Measurements from ENCODE around the gene RAB3D. TPM values are rescaled to one million over a fixed set of nuclear protein-coding genes. Genes with fewer than 3 reads are reported as not detected.

Gene RAB3D
- total RNA-seq = 10.8 and 26.4 TPM in 2 replicates

GRCh38 chr19:11339254-11340098 is at the start of gene RAB3D:
RAB3D (minus strand) TSS chr19:11339657; CDS start chr19:11337399, 2,258 bp downstream.

DNA sequence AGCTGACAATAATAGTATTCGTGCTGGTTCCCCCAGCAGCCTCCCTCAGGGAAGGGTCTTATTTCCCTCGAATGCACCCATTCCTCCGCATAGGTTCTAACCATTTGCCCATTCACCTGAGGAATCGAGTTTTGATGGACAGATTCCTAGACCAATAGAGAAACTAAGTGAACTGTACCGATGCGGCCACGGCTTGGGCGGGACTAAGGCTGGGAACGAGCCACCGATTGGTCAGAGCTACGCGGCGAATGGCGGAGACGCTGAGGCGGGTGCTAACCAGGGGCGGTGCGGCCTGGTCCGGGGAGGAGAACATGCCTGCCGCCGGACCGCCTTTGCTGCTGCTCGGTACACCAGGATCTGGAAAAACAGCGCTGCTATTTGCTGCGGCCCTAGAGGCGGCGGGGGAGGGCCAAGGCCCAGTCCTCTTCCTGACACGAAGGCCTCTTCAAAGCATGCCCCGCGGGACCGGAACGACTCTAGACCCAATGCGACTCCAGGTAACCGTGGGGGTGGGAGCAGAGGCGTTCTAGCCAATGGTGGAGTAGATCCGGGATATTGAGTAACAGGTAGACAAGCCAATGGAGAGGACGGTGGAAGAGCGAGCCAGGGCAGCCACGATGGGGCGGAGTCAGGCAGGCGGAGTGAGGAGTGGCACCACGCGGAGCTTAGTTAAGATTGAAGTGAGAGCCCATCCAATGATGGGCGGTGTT is 35.1 kb upstream of the RAB3D start, which contains the start of gene SWSAP1:
SWSAP1 (plus strand) TSS at position 234 of the 710 bp plus-strand sequence; CDS start at position 249, 15 bp downstream.

DNA sequence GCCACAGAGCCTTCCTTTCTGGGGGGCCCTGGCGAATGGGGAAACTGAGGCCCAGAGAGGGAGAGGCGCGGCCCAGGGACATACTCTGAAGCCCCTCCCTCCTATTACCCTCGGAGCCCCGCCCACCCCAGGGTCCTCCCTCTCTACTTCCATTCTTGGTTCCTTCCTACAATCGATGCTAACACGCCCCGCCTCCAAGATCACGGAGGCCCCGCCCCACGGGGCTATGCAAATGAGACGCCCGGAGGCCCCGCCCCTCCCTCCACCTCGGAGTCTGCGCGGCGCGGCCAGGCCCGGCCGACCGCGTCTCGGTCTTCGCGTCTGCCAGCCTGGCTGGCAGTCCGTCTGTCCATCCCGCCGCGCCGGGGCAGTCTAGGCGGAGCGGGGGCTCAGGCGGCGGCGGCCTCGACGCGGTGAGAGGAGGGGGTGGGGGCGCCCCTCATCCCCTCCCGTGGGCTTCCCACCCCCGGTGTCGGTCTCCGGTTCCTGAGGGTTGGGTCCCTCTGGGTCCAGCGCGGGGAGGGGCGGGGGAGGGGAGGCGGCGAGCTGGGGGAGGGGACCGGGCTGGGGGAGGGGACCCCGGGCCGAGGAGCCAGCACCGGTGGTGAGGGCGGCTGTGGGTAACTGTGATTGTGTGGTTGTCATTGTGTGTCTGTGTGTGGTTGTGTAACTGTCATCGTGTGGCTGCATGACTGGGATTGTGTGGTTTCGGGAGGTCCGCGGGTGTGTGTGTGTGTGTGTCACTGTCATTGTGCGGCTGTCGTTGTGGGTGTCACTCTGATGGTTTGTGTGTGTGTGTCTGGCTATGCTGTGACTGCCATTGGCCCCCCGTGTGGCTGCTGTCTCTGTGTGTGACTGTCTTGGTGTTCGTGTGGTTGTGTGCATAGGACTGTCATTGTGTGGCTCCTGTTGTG is 16.0 kb upstream of the RAB3D start, which contains the start of gene PLPPR2:
PLPPR2 (plus strand) TSS at position 273 of the 914 bp plus-strand sequence. CDS start 2,242 bp downstream, outside the sequence.

GRCh38 chr19:11346104-11346940 is 6.9 kb upstream of the RAB3D start, which contains the start of the genes CCDC159 and TMEM205:
CCDC159 (plus strand) TSS chr19:11346519; CDS start chr19:11346607, 88 bp downstream.
TMEM205 (minus strand) TSS chr19:11346268; CDS start chr19:11345619, 649 bp downstream.

DNA sequence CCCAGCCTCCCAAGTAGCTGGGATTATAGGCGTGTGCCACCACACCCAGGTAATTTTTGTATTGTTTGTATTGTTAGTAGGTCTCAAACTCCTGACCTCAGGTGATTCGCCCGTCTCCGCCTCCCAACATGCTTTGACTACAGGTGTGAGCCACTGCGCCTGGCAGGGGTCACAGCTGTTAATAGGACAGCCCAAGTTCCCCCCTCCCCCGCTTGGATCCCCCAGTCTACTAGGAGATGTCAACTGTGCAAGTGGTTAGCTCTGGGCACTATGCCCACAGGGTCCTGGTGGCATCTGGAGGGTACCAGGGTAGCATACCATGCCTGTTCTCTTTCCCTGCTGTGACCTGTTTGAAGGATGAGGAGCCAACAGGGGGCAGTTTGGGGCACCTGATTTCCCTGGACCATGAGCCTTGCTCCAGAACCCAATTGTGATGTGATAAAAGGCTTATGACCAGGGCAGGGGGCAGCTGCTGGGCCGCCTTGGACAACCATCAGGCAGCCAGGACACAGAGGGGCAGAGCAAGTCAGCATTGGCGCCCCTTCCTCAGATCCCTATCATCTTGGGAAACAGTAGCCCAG is 43.7 kb downstream of the RAB3D start, which contains the start of gene TSPAN16:
TSPAN16 (plus strand) TSS at position 496 of the 581 bp plus-strand sequence. CDS start 138 bp downstream, outside the sequence.

Other genes starting within 250 kb of the RAB3D start
- 9.3 and 16.2 TPM in 2 replicates for gene SPC24, start 183.9 kb downstream of the RAB3D start, total RNA-seq
- 364 and 439 TPM in 2 replicates for gene KANK2, start 142.1 kb downstream of the RAB3D start, total RNA-seq
- not detected in 2 replicates for gene ANGPTL8, start 100.0 kb downstream of the RAB3D start, total RNA-seq
- gene DOCK6, start 77.1 kb downstream of the RAB3D start, total RNA-seq = 26.1 and 43.8 TPM in 2 replicates
- not detected in 2 replicates for gene TSPAN16, start 43.5 kb downstream of the RAB3D start, total RNA-seq
- 39.3 and 42.4 TPM in 2 replicates for gene TMEM205, start 6.6 kb upstream of the RAB3D start, total RNA-seq
- 8.3 and 12.1 TPM in 2 replicates for gene CCDC159, start 6.9 kb upstream of the RAB3D start, total RNA-seq
- 31.2 and 34.9 TPM in 2 replicates for gene PLPPR2, start 15.8 kb upstream of the RAB3D start, total RNA-seq
- gene SWSAP1, start 35.0 kb upstream of the RAB3D start, total RNA-seq = 0.50 and 0.65 TPM in 2 replicates
- 12.6 and 12.7 TPM in 2 replicates for gene EPOR, start 44.7 kb upstream of the RAB3D start, total RNA-seq
- gene RGL3, start 79.7 kb upstream of the RAB3D start, total RNA-seq = 4.8 and 6.4 TPM in 2 replicates
- gene ODAD3, start 95.5 kb upstream of the RAB3D start, total RNA-seq = 0.23 and 0.26 TPM in 2 replicates
- gene PRKCSH, start 96.0 kb upstream of the RAB3D start, total RNA-seq = 443 and 455 TPM in 2 replicates
- not detected in 2 replicates for gene ELAVL3, start 141.4 kb upstream of the RAB3D start, total RNA-seq
- gene ZNF653, start 166.2 kb upstream of the RAB3D start, total RNA-seq = 5.2 and 6.1 TPM in 2 replicates
- 26.6 and 26.8 TPM in 2 replicates for gene ECSIT, start 189.5 kb upstream of the RAB3D start, total RNA-seq
- gene CNN1, start 199.2 kb upstream of the RAB3D start, total RNA-seq = 25.2 and 31.1 TPM in 2 replicates
- gene ELOF1, start 219.6 kb upstream of the RAB3D start, total RNA-seq = 27.5 and 28.2 TPM in 2 replicates
- 2.4 TPM in 2 replicates for gene ACP5, start 238.0 kb upstream of the RAB3D start, total RNA-seq

Measured in smooth muscle cell of the pulmonary artery (primary cell).